HEK293T (cell line): ENCODE measurements around the gene MRTO4.
"Not testable (repeated sequence)": the region's sequence is repeated elsewhere in the genome, so short reads cannot be mapped to it uniquely, and the experiment has no call there.

Experiments
- CTCF ChIA-PET: fragments of 350-600 bp; formaldehyde crosslinking; extraction: SDS; loops from one replicate; lab custom pipeline; 2021; ENCODE audit warnings: antibody characterized with exemption, inconsistent platforms; lab: Yijun Ruan, JAX
- POLR2A ChIA-PET: fragments of 350-600 bp; formaldehyde crosslinking; extraction: SDS; loops from one replicate; lab custom pipeline; 2020; ENCODE audit warnings: antibody characterized with exemption, inconsistent platforms; lab: Yijun Ruan, JAX
- DNase-seq: peaks from one replicate; pipeline ENCODE4 v3.0.0; 2012; ENCODE audit warnings: mixed read lengths; ENCODE audit errors: extremely low spot score
- ARNT ChIP-seq: fragments of 450-650 bp; IDR thresholded peaks from 2 replicates; pipeline ENCODE4 v1.6.1; 2017; ENCODE audit warnings: mild to moderate bottlenecking
- BHLHE40 ChIP-seq: fragments of 450-650 bp; IDR thresholded peaks from 2 replicates; pipeline ENCODE4 v1.6.1; 2016; ENCODE audit warnings: mild to moderate bottlenecking, moderate library complexity, borderline replicate concordance
- CTBP1 ChIP-seq: fragments of 450-650 bp; IDR thresholded peaks from 2 replicates; pipeline ENCODE4 v1.6.1; 2016; ENCODE audit warnings: borderline replicate concordance
- ELF4 ChIP-seq: fragments of 450-650 bp; IDR thresholded peaks from 2 replicates; pipeline ENCODE4 v1.6.1; 2017; ENCODE audit warnings: antibody characterized with exemption
- FOXA1 ChIP-seq: fragments of 450-650 bp; IDR thresholded peaks from 2 replicates; pipeline ENCODE4 v1.6.1; 2016; ENCODE audit warnings: mild to moderate bottlenecking
- FOXK2 ChIP-seq: fragments of 450-650 bp; IDR thresholded peaks from 2 replicates; pipeline ENCODE4 v1.6.1; 2016; ENCODE audit warnings: mild to moderate bottlenecking
- FOXM1 ChIP-seq: fragments of 450-650 bp; IDR thresholded peaks from 2 replicates; pipeline ENCODE4 v1.6.1; 2017; ENCODE audit warnings: mild to moderate bottlenecking, borderline replicate concordance
- HDGF ChIP-seq: fragments of 450-650 bp; IDR thresholded peaks from 2 replicates; pipeline ENCODE4 v1.6.1; 2017; ENCODE audit warnings: antibody characterized with exemption, borderline replicate concordance
- L3MBTL2 ChIP-seq: fragments of 450-650 bp; conservative IDR thresholded peaks from 2 replicates; pipeline ENCODE4 v1.6.1; 2016; ENCODE audit warnings: mild to moderate bottlenecking
- LEF1 ChIP-seq: fragments of 450-650 bp; IDR thresholded peaks from 2 replicates; pipeline ENCODE4 v1.6.1; 2017; ENCODE audit warnings: mild to moderate bottlenecking, borderline replicate concordance
- NFRKB ChIP-seq: fragments of 450-650 bp; IDR thresholded peaks from 2 replicates; pipeline ENCODE4 v1.6.1; 2016; ENCODE audit warnings: mild to moderate bottlenecking, moderate library complexity
- SP1 ChIP-seq: fragments of 450-650 bp; IDR thresholded peaks from 2 replicates; pipeline ENCODE4 v1.6.1; 2017
- SUZ12 ChIP-seq: fragments of 450-650 bp; IDR thresholded peaks from 2 replicates; pipeline ENCODE4 v1.6.1; 2016; ENCODE audit warnings: mild to moderate bottlenecking
- TARDBP ChIP-seq: fragments of 450-650 bp; IDR thresholded peaks from 2 replicates; pipeline ENCODE4 v1.6.1; 2016
- ZNF384 ChIP-seq: fragments of 450-650 bp; IDR thresholded peaks from 2 replicates; pipeline ENCODE4 v1.6.1; 2016
- TF ChIP-seq, protein P1 (sequence below): fragments of 450-650 bp; IDR thresholded peaks from 2 replicates; pipeline ENCODE4 v1.6.1; 2016

MRTO4 gene

DNA sequence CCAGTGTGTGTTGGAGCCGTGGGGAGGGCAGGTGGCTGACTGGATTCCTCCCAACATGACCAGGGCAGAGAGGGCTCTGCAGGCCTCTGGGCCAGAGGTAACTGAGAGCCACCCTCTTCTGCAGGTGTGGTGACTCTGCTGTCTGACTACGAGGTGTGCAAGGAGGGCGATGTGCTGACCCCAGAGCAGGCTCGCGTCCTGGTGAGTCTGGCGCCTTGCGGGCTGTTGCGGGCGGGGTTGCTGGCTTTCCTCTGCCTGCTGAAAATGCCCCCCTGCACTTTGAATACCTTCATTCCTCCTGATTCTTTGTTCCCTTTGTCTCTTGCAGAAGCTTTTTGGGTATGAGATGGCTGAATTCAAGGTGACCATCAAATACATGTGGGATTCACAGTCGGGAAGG, 6.7 kb downstream of the MRTO4 start:
- DNase-seq, result no peak
- POLR2A ChIA-PET, result no interaction called here
- CTCF ChIA-PET, result no interaction called here
- no peak for TF ChIP-seq ELF4
- no peak for TF ChIP-seq BHLHE40
- TF ChIP-seq ARNT, result no peak
- TF ChIP-seq TARDBP, result no peak

DNA sequence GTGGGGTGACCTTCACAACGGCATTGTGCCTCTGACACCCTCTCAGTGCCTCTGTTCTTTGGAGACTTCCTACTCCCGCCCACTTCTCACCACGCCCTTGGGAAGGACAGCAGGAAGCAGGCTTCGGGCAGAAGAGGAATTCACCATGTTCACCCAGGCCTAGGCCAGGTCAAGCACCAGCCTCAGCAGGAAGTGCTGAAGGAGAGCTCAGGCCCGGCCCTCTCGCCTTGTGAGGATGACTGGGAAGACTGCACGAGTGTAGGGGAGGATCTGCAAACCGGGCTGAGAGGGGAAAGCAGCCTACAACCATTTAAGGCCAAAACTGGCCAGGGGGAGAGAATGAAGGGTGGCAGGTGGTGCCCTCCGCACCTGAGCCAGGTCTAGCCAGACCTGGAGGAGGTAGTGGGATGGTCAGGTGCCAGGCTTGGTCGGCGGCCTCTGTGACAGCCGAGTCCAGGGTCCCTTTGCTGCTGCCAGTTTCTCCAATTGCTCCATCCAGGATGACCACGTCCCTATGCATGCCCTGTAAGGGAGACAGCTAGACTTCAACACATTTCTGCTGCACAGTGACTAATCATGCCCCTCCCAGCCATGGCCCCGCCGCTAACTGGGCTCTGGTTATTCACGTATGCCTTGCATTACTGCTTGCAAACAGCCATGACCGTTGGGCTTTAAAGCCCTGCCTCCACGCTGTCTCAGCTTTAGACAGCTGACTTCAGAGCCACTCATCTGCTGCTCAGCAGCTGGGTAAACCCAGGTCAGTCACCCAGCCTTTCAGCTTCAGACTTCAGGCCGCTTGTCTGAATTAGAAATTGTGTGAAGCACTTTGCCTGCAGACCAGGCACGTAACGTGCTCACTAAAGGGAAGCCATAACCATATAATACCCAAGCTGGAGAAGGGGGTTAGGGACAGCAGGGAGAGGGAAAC, 8.9 kb downstream of the MRTO4 start:
- TF ChIP-seq LEF1 (no peak), SP1 (no peak), HDGF (no peak), FOXA1 (no peak)
- CTCF ChIA-PET, result no interaction called here
- DNase-seq, result no peak
- POLR2A ChIA-PET, result interaction anchor here (2.9 kb wide), 1 partner anchor 8 kb away, joined by 12 read pairs; the partner anchor contains the start of genes EMC1 and MRTO4

DNA sequence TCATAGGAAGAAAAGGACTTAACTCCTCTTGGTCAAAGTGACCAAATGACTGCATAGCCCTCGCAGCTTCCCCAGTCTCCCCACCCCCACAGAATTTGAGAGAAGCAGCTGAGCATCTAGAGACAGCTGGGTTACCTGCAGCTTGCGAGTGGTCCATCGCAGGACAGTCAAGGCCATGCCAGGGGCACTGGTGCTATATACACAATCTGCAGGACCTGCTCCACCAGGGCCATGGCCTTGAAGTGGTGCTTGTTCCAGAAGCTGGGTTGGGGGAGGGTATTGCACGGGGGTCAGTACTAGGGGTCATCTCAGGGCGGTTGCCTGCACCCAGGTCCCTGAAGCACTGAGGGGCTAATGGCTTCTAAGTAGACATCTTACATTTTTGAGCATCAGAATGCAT, 10.4 kb downstream of the MRTO4 start:
- ChIA-PET CTCF (no interaction called here), POLR2A (interaction anchor here (2.9 kb wide), 1 partner anchor 10 kb away, joined by 12 read pairs; the partner anchor contains the start of genes EMC1 and MRTO4)
- TF ChIP-seq ELF4 (no peak), TARDBP (no peak), ZNF384 (no peak), CTBP1 (no peak), FOXA1 (no peak), LEF1 (no peak), SP1 (no peak), L3MBTL2 (no peak), HDGF (no peak), NFRKB (no peak), SUZ12 (no peak), FOXM1 (no peak), BHLHE40 (no peak), ARNT (no peak), FOXK2 (no peak)
- TF ChIP-seq, protein P1, sequence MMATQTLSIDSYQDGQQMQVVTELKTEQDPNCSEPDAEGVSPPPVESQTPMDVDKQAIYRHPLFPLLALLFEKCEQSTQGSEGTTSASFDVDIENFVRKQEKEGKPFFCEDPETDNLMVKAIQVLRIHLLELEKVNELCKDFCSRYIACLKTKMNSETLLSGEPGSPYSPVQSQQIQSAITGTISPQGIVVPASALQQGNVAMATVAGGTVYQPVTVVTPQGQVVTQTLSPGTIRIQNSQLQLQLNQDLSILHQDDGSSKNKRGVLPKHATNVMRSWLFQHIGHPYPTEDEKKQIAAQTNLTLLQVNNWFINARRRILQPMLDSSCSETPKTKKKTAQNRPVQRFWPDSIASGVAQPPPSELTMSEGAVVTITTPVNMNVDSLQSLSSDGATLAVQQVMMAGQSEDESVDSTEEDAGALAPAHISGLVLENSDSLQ, result no peak
- DNase-seq, result no peak

DNA sequence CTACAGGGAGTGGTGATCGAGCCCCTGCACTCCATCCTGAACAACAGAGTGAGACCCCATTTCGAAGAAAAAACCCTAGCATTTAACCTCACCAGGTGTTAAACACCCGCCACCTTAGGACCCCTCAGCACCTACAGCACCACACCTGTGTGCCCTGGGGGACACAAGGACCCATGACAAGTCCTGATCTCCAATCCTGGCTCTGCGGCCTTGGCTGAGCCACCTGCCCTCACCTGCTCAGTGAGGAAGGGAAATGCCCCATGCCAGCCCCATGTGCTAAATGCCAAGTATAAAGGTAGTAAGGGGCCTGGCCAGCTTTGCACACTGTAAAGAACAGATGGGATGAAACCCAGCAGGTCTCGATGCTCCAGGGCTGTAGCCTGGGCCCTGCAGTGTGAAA, 11.1 kb downstream of the MRTO4 start:
- CTCF ChIA-PET, result no interaction called here
- no peak for TF ChIP-seq LEF1
- no peak for TF ChIP-seq NFRKB
- TF ChIP-seq ARNT, result no peak
- TF ChIP-seq ZNF384, result no peak
- TF ChIP-seq L3MBTL2, result no peak
- no peak for TF ChIP-seq TARDBP
- TF ChIP-seq FOXK2, result no peak
- no peak for TF ChIP-seq BHLHE40
- TF ChIP-seq, protein P1, result no peak
- no peak for TF ChIP-seq HDGF
- no peak for TF ChIP-seq CTBP1
- no peak for TF ChIP-seq FOXA1
- TF ChIP-seq SUZ12, result no peak
- TF ChIP-seq SP1, result no peak
- no peak for TF ChIP-seq ELF4
- no peak for DNase-seq
- POLR2A ChIA-PET, result interaction anchor here (2.9 kb wide), 1 partner anchor 11 kb away, joined by 12 read pairs; the partner anchor contains the start of genes EMC1 and MRTO4

DNA sequence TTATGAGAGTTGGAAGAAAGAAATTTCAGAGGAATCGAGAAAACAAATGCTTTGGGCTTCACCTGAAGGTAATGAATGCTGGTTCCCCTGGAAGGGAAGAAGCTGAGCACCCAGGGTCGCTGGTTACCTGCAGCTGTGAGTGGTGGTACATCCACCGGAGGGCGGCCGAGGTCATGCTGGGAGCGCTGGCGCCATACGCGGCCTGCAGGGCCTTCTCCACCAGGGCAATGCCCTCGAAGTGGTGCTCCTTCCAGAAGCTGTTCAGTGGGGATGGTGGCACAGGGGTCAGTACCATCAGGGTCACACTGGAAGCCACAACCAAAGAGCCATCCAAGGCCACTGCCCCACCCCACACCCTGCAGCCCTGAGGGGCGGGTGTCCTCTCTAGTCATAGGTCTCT, 16.8 kb downstream of the MRTO4 start:
- CTCF ChIA-PET, result interaction anchor here (1.1 kb wide), 1 partner anchor 382 kb away, joined by 4 read pairs; no protein-coding TSS in a partner anchor
- POLR2A ChIA-PET, result no interaction called here
- DNase-seq, result no peak
- TF ChIP-seq BHLHE40 (no peak), NFRKB (no peak), FOXK2 (no peak), FOXM1 (no peak), ARNT (no peak), L3MBTL2 (no peak), LEF1 (no peak), TARDBP (no peak), SUZ12 (no peak), SP1 (no peak), ELF4 (no peak)
- TF ChIP-seq, protein P1, result no peak

DNA sequence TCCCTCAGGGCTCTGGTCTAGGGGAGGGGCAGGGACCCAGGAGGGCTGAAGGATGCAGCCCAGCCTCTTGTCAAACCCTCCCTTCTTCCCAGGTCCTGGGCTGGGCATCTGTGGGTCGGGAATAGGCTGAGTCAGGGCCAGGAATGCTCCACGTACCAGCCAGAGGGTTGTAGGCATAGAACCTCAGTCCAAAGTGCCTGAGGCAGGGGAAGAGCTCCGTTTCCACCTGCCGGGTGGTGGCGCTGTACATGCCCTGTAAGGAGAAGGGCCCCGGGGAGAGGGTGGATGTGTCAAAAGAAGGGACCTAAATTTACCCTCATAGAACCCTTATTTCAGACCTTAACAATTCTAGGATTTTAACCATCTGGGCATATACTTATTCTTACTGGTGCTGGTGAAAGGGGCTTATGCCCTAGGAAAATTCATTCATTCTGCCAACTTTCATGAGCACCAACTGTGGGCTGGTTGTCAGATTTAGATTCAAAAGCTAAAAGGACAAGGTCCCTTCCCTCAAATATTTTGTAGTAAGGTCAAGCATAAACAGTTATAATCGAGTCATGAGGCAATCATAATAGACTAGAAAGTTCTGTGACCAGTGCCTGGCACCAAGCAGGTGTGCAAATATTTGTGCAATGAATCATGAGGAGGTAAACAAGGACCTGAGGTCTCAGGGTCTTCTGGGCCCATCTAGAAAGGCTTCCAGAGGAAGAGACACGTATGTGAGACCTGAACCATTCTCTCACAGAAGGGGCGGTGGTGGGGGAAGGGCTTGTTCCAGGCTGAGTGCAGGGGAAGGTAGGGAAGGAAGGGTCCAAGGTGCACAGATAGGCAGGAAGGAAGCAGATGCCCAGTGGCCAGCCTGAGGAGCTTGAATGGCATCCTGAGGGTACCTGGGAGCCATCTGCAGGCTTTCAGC, 18.1 kb downstream of the MRTO4 start:
- not testable (repeated sequence) for DNase-seq
- POLR2A ChIA-PET, result interaction anchor here (0.9 kb wide), 1 partner anchor 42 kb away, joined by 3 read pairs; the partner anchor contains the start of genes AKR7A2 and SLC66A1
- CTCF ChIA-PET, result interaction anchor here (1.1 kb wide), 1 partner anchor 381 kb away, joined by 4 read pairs; no protein-coding TSS in a partner anchor

DNA sequence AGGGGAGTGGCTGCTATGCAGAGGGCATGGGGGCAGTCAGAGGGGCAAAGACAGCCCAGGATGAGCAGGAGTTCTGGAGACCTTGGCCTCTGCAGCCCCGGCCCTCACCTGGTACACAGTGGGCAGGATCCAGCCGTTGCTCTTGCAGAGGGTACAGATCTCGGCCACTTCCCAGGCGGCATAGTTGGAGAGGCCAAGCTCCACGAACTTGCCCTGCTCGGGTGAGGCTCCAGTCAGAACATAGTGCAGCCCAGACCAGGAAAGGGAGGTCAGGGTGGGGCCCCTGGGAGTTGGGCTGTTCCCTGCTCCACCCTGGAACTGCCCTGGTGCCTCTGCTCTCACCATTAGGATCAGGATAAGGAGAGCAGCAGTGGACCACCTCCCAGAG, 18.7 kb downstream of the MRTO4 start:
- CTCF ChIA-PET, DNase-seq, POLR2A ChIA-PET: not testable (repeated sequence)
